VCaP (cell line): ENCODE data around the gene N4BP2L2.

Source experiments
- H3K27ac ChIP-seq: fragments of 450-650 bp; 2 replicates; pipeline ENCODE4 v1.5.1; 2017
- TF ChIP-seq, protein P1 (sequence below): fragments of 450-650 bp; conservative IDR thresholded peaks from 2 replicates; pipeline ENCODE4 v1.5.1; 2017; ENCODE audit warnings: mild to moderate bottlenecking, moderate library complexity

The N4BP2L2 gene

GRCh38 chr13:32538621-32539246 lies at the start of gene N4BP2L2:
TSS of gene N4BP2L2 (minus strand) at chr13:32538795. CDS start at chr13:32537027, 1,768 bp downstream.
- TF ChIP-seq, protein P1, sequence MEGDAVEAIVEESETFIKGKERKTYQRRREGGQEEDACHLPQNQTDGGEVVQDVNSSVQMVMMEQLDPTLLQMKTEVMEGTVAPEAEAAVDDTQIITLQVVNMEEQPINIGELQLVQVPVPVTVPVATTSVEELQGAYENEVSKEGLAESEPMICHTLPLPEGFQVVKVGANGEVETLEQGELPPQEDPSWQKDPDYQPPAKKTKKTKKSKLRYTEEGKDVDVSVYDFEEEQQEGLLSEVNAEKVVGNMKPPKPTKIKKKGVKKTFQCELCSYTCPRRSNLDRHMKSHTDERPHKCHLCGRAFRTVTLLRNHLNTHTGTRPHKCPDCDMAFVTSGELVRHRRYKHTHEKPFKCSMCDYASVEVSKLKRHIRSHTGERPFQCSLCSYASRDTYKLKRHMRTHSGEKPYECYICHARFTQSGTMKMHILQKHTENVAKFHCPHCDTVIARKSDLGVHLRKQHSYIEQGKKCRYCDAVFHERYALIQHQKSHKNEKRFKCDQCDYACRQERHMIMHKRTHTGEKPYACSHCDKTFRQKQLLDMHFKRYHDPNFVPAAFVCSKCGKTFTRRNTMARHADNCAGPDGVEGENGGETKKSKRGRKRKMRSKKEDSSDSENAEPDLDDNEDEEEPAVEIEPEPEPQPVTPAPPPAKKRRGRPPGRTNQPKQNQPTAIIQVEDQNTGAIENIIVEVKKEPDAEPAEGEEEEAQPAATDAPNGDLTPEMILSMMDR, result peak; percentile 16; the same call in 1 of the 2 replicates

DNA sequence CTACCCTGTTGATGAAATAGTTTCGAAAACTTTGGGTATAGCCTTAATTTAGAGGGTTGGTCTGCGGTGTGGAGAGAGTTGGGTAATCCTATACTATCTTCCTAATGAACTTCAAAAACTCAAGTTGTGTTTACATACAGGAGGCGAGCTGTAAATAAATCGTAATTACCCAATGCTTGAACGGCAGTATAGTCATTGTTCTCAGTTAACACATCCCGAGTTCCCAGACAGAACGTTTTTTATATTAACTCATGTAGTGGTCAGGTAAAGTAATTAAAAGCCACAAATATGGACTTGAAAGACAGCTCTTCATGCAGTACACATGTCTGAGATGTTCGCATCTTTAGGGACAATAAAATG lies 49.2 kb upstream of the N4BP2L2 start:
- peak overlapping the region; percentile 94 for H3K27ac ChIP-seq
- TF ChIP-seq, protein P1, result no peak

More at GRCh38 chr13:32538621-32539246, at the start of gene N4BP2L2:
- H3K27ac ChIP-seq, result peak within 1 kb of the TSS; percentile 89

- TF ChIP-seq, protein P1, result no peak
- H3K27ac ChIP-seq, result peak overlapping the region; percentile 94
These were observed 48.6 kb upstream of the N4BP2L2 start for GRCh38 chr13:32587011-32587810.

DNA sequence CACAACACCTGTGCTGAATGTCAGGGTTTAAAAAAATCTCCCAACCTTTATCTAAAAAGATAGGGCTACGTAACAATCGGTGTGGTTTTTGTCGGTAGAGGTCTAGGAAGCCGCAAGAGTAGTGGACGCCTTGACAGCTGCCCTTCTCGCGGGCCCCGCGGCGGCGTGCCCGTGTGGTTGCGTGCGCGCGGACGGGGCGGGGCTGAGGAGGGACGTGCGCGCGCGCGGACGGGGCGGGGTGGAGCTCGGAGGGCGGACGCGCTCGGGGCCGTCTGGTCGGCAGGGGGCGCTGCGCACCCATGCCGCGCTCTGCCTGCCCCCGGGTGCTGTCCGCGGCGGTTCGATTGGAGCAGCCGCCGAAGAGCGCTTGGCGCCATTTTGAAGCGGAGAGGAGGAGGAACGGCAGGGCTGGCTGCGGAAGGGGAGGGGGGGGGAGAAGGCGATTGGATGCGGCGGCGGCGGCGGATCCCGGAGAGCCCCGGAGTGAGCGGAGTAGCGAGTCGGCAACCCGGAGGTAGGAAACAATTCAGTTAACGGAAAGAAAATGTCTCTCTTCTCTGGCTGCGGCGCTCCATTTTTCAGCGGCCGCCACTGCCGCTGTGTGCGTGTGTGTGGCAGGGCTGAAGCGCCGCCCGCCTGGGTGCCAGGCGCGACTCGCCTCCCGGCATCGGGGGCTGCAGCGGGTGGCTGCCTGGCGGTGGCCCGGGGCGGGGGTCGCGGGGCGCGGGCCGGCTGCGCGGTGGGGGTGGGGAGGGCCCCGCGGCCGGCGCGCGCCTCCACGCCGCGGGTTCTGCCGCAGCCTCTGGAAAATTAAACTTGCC lies 47.7 kb upstream of the N4BP2L2 start, which contains the start of gene PDS5B:
PDS5B (plus strand) TSS at position 373 of the 821 bp plus-strand sequence. CDS start 62,321 bp downstream, outside the sequence.
- H3K27ac ChIP-seq, result peak within 1 kb of the TSS; percentile 94
- TF ChIP-seq, protein P1, result peak; percentile 98

GRCh38 chr13:32585550-32586079 lies 47.0 kb upstream of the N4BP2L2 start:
- H3K27ac ChIP-seq, result peak overlapping the region; percentile 94
- TF ChIP-seq, protein P1, result no peak

GRCh38 chr13:32582991-32583390 lies 44.4 kb upstream of the N4BP2L2 start:
- H3K27ac ChIP-seq, result no peak overlapping the region
- TF ChIP-seq, protein P1, result no peak
